ENCODE results near the gene FBLN2. TPM values are rescaled to one million over a fixed set of nuclear protein-coding genes. Genes with fewer than 3 reads are reported as not detected.

The FBLN2 gene
- total RNA-seq, 4 donors from 2014 or later, result 20.6 to 51.2 (median 32.8) TPM

DNA sequence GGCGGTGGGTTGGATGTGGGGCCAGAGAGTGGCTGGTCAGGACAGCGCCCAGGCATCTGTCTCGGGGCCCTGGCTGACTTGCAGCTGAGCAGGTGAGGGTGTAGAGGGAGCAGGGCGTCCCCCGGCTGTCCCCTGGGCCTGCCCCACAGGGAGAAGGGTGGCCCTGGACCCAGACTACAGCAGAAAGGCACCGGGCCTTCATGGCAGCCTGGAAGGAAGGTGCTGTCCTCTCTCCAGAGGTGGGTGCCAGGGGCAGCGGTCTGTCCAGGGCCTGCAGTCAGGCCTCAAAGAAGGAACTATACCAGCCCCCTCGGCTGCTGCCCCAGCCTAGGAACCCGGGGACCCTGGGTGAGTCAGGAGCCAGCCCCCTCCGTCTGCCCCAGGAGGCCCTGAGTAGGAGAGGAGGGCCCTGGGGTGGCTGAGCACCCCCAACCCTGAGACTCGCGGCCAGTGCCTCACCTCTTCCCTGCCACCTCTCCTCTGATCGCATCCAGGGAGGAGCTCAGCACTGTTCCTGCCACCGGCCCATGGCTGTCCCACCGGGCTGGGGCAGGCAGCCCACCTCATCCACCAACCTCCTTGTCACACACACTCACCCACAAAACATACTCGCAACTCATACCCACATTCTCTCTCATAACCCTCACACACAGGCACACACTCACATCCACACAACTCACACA, 133.5 kb downstream of the FBLN2 start:
- H3K27me3 ChIP-seq, result no peaks in the 10 kb centered on the region
- H3K4me1 ChIP-seq, result no peaks in the 10 kb centered on the region
- H3K36me3 ChIP-seq, result no peaks in the 10 kb centered on the region
- TF ChIP-seq POLR2A (IDR thresholded peaks at IDR 0.05), result no peak
- TF ChIP-seq, protein P1, sequence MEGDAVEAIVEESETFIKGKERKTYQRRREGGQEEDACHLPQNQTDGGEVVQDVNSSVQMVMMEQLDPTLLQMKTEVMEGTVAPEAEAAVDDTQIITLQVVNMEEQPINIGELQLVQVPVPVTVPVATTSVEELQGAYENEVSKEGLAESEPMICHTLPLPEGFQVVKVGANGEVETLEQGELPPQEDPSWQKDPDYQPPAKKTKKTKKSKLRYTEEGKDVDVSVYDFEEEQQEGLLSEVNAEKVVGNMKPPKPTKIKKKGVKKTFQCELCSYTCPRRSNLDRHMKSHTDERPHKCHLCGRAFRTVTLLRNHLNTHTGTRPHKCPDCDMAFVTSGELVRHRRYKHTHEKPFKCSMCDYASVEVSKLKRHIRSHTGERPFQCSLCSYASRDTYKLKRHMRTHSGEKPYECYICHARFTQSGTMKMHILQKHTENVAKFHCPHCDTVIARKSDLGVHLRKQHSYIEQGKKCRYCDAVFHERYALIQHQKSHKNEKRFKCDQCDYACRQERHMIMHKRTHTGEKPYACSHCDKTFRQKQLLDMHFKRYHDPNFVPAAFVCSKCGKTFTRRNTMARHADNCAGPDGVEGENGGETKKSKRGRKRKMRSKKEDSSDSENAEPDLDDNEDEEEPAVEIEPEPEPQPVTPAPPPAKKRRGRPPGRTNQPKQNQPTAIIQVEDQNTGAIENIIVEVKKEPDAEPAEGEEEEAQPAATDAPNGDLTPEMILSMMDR (IDR thresholded peaks at IDR 0.05), result no peak
- no peak for DNase-seq
- H3K4me3 ChIP-seq, result no peak overlapping the region
- no peaks in the 10 kb centered on the region for H3K9me3 ChIP-seq
- H3K27ac ChIP-seq, result no peak overlapping the region

GRCh38 chr3:13683288-13683687, 134.4 kb downstream of the FBLN2 start:
- no peaks in the 10 kb centered on the region for H3K27me3 ChIP-seq
- H3K36me3 ChIP-seq, result no peaks in the 10 kb centered on the region
- no peak overlapping the region for H3K27ac ChIP-seq
- no peak for TF ChIP-seq POLR2A (IDR thresholded peaks at IDR 0.05)
- TF ChIP-seq, protein P1 (IDR thresholded peaks at IDR 0.05), result no peak
- no peak overlapping the region for H3K4me3 ChIP-seq
- no peaks in the 10 kb centered on the region for H3K4me1 ChIP-seq
- DNase-seq, result no peak
- H3K9me3 ChIP-seq, result no peaks in the 10 kb centered on the region

GRCh38 chr3:13683772-13684171, 134.8 kb downstream of the FBLN2 start:
- no peak for DNase-seq
- Histone ChIP-seq H3K9me3 (no peaks in the 10 kb centered on the region), H3K27ac (no peak overlapping the region), H3K4me3 (no peak overlapping the region), H3K4me1 (no peaks in the 10 kb centered on the region), H3K27me3 (no peaks in the 10 kb centered on the region), H3K36me3 (no peaks in the 10 kb centered on the region)
- TF ChIP-seq, protein P1 (IDR thresholded peaks at IDR 0.05), result no peak
- TF ChIP-seq POLR2A (IDR thresholded peaks at IDR 0.05), result no peak

DNA sequence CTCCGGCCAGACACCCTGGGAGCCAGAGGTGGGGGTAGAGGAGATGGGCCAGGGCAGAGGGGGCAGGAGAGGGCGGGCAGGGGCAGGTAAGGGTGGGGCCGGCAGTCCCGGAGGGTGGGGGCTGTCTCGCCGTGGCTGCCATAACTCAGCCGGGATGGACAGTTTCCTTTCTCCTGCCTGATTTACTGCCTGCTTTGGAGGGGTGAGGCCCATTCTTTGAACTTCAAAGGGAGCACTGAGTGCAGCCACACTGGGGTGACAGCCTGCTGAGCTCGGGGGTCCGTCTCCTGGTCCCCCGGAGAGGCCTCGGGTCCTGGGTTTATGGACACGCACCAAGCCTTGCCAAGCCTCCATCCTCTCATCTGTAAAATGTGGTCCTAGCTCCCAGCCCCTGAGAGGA, 135.4 kb downstream of the FBLN2 start:
- Histone ChIP-seq H3K27me3 (no peaks in the 10 kb centered on the region), H3K9me3 (no peaks in the 10 kb centered on the region)
- TF ChIP-seq, protein P1 (IDR thresholded peaks at IDR 0.05), result no peak
- no peak for TF ChIP-seq POLR2A (IDR thresholded peaks at IDR 0.05)

DNA sequence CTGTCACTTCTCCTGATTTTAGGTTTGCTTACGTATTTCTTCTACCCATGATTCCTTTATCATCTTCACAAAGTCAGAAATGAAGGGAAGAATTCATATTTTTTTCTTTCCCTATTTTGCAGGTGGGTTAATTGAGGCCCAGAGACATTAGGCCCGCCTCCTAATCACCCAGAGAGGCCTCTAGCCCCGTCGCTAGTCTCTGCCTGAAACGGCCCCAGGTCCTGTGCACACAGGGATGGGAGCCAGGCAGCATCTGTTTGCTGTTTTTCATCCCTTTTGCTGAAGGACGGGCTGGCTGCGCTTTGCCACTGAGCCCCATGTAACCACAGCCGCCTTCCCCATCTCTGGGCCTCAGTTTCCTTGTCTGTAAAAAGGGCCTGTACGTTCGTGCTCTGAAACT, 135.9 kb downstream of the FBLN2 start:
- Histone ChIP-seq H3K36me3 (no peaks in the 10 kb centered on the region), H3K27ac (no peak overlapping the region), H3K9me3 (no peaks in the 10 kb centered on the region), H3K27me3 (no peaks in the 10 kb centered on the region), H3K4me3 (no peak overlapping the region), H3K4me1 (no peaks in the 10 kb centered on the region)
- TF ChIP-seq, protein P1 (IDR thresholded peaks at IDR 0.05), result no peak
- TF ChIP-seq POLR2A (IDR thresholded peaks at IDR 0.05), result no peak
- DNase-seq, result no peak

More for the DNA sequence above, 135.4 kb downstream of the FBLN2 start:
- Histone ChIP-seq H3K27ac (no peak overlapping the region), H3K4me3 (no peak overlapping the region), H3K4me1 (no peaks in the 10 kb centered on the region), H3K36me3 (no peaks in the 10 kb centered on the region)
- no peak for DNase-seq

All from Peyer's patch (tissue), 4 donors.